ENCODE results near the gene FOXP2. TPM values are rescaled to one million over a fixed set of nuclear protein-coding genes. Genes with fewer than 3 reads are reported as not detected.

Gene FOXP2
- total and polyA plus RNA-seq, 7 donors: 1.6 to 150 (median 91.2) TPM

DNA sequence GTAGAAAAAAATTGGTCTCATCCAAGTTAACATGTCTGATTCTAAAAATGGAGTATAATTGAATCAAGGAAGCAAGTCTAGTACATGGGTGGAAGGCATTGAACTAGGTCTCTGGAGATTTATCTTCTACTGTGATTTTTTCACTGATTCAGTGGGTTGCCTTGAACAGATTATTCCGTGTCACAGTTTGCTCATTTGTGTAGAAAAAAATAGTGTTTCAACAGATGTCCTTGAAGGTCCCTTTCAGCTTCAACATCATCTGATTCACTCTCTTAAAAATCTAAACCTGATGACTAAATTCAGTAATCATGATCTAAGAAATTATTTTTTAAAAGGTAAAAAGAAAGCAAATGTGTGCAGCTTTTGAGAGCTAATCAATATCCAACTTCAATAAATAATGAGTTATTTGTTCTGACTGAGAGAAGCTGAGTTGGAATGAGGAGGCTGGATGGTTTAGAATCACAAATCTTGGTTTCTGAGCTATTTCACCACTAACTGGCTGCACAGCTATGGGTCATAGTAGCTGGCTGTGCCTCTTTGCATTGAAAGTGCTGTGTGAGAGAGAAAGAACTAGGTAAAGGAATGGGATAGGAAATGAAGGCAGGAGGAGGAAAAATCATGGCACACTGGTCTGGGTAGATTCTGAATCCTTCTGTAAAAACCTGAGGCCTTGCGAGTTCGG lies 285.8 kb downstream of the FOXP2 start:
- H3K27me3 ChIP-seq: no peaks in the 10 kb centered on the region
- no peaks in the 10 kb centered on the region for H3K4me1 ChIP-seq
- 94 to 95% methylated on average over 3 of the region's 3 CpGs for WGBS, 2 donors
- no peak overlapping the region for H3K27ac ChIP-seq
- no peak overlapping the region for H3K4me3 ChIP-seq
- no peaks in the 10 kb centered on the region for H3K36me3 ChIP-seq
- DNase-seq: no peak
- no peaks in the 10 kb centered on the region for H3K9me3 ChIP-seq
- intact Hi-C loops (cut with DNase I): no loop called here
- no peak for TF ChIP-seq POLR2A (IDR thresholded peaks at IDR 0.05)

DNA sequence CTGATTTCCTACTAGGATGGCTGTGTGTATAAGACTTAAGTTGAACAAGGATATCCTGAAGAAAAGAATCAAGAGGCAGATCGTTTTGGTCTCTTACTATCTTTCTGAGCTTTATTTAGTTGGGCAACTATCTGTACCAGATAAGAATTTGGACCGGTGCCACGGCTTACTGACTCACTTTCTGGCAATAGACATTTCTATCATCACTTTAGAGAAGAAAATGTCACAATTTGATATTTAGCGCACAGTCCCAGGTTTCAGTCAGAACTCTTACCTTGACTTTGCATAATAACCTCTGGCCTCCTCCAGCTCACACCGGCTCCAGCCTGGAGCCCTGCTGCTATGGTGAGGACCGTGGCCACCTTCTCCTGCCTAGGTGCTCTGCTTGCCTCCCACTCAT lies 289.1 kb downstream of the FOXP2 start:
- no peaks in the 10 kb centered on the region for H3K9me3 ChIP-seq
- H3K36me3 ChIP-seq: no peaks in the 10 kb centered on the region
- intact Hi-C loops (cut with DNase I): no loop called here
- no peak for DNase-seq
- no peaks in the 10 kb centered on the region for H3K27me3 ChIP-seq
- H3K27ac ChIP-seq: no peak overlapping the region
- H3K4me1 ChIP-seq: no peaks in the 10 kb centered on the region
- no peak overlapping the region for H3K4me3 ChIP-seq
- no peak for TF ChIP-seq POLR2AphosphoS5 (IDR thresholded peaks at IDR 0.05)
- TF ChIP-seq EP300 (IDR thresholded peaks at IDR 0.05): no peak
- TF ChIP-seq POLR2A (IDR thresholded peaks at IDR 0.05): no peak
- TF ChIP-seq, protein P1, sequence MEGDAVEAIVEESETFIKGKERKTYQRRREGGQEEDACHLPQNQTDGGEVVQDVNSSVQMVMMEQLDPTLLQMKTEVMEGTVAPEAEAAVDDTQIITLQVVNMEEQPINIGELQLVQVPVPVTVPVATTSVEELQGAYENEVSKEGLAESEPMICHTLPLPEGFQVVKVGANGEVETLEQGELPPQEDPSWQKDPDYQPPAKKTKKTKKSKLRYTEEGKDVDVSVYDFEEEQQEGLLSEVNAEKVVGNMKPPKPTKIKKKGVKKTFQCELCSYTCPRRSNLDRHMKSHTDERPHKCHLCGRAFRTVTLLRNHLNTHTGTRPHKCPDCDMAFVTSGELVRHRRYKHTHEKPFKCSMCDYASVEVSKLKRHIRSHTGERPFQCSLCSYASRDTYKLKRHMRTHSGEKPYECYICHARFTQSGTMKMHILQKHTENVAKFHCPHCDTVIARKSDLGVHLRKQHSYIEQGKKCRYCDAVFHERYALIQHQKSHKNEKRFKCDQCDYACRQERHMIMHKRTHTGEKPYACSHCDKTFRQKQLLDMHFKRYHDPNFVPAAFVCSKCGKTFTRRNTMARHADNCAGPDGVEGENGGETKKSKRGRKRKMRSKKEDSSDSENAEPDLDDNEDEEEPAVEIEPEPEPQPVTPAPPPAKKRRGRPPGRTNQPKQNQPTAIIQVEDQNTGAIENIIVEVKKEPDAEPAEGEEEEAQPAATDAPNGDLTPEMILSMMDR (IDR thresholded peaks at IDR 0.05): no peak
- 71 to 85% methylated on average over 6 of the region's 6 CpGs for WGBS, 2 donors

DNA sequence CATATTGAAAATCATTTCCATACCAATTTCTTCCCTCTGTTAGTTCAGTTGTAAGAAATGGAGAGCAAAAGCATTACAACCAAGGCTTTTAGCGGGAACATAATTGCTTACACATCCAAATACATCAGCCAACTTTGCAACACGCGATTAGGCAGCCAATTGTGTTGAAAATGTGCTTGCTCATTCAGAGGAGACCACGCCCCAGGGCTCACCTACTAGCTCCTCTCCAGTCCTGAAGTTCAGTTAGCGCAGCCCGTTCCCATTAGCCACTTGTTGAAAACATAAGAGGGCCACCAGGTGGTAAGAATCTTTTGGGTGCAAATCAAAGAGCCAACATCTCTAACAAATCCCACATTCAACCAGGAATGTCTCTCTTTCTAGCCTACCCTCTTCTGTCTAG lies 294.0 kb downstream of the FOXP2 start:
- no peak overlapping the region for H3K4me3 ChIP-seq
- TF ChIP-seq EP300 (IDR thresholded peaks at IDR 0.05) (no peak), POLR2AphosphoS5 (IDR thresholded peaks at IDR 0.05) (no peak), POLR2A (IDR thresholded peaks at IDR 0.05) (no peak)
- TF ChIP-seq, protein P1 (IDR thresholded peaks at IDR 0.05): no peak
- H3K4me1 ChIP-seq: no peaks in the 10 kb centered on the region
- H3K27ac ChIP-seq: no peak overlapping the region
- intact Hi-C loops (cut with DNase I): no loop called here
- H3K36me3 ChIP-seq: no peaks in the 10 kb centered on the region
- no peak for DNase-seq
- no peaks in the 10 kb centered on the region for H3K27me3 ChIP-seq
- 82 to 84% methylated on average over 6 of the region's 6 CpGs for WGBS, 2 donors
- H3K9me3 ChIP-seq: no peaks in the 10 kb centered on the region

DNA sequence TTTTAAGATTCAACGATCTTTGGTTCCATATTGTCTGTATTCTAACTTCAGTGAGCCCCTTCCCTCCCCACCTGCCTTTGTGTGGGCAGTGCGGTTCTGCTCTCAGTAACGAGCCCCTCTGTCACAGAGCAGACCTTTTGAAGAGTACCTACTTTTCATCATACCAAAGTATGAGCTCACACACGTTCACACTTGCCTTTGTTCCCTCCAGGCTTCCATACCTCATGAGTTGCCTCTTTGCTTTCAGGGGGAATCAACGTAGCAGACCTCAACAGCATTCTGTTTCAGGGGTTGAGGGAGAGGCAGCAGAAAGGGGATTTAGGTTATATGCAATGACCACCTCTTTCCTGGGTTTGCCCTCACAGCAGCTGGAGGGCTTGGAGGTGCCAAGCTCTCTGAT lies 295.9 kb downstream of the FOXP2 start:
- DNase-seq: no peak

DNA sequence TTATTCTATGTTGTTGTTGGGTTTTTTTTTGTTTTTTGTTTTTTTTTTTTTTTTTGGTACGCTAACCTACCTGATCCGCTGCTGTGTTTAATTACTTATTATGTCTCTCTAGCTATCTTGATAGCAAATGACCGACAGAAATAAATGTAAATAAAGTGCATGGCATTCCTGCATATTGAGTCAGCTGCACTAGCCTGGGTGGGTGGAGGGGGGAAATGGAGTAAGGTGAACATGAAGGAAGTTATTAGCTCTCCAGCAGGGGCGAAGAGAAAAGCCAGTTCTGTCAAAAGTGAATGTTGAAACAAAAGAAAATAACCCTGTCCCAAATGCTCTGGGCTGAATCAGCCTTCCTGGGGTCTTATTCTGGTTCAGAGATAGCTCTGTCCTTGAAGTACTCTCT lies 296.6 kb downstream of the FOXP2 start:
- H3K4me3 ChIP-seq: no peak overlapping the region
- H3K27me3 ChIP-seq: no peaks in the 10 kb centered on the region
- DNase-seq: no peak
- H3K4me1 ChIP-seq: no peaks in the 10 kb centered on the region
- no peak for TF ChIP-seq EP300 (IDR thresholded peaks at IDR 0.05)
- TF ChIP-seq, protein P1 (IDR thresholded peaks at IDR 0.05): no peak
- no peak for TF ChIP-seq POLR2AphosphoS5 (IDR thresholded peaks at IDR 0.05)
- no peak for TF ChIP-seq POLR2A (IDR thresholded peaks at IDR 0.05)
- WGBS, 2 donors: 67 to 80% methylated on average over 4 of the region's 4 CpGs
- no peak overlapping the region for H3K27ac ChIP-seq
- H3K36me3 ChIP-seq: no peaks in the 10 kb centered on the region
- intact Hi-C loops (cut with DNase I): no loop called here
- H3K9me3 ChIP-seq: no peaks in the 10 kb centered on the region

More for the DNA sequence above, 295.9 kb downstream of the FOXP2 start:
- Histone ChIP-seq H3K4me1 (no peaks in the 10 kb centered on the region), H3K4me3 (no peak overlapping the region), H3K27ac (no peak overlapping the region), H3K27me3 (no peaks in the 10 kb centered on the region), H3K36me3 (no peaks in the 10 kb centered on the region), H3K9me3 (no peaks in the 10 kb centered on the region)
- TF ChIP-seq, protein P1 (IDR thresholded peaks at IDR 0.05): no peak
- TF ChIP-seq POLR2AphosphoS5 (IDR thresholded peaks at IDR 0.05): no peak
- TF ChIP-seq EP300 (IDR thresholded peaks at IDR 0.05): no peak
- TF ChIP-seq POLR2A (IDR thresholded peaks at IDR 0.05): no peak
- WGBS, 2 donors: 77 to 81% methylated on average over 5 of the region's 5 CpGs
- intact Hi-C loops (cut with DNase I): no loop called here

All from sigmoid colon (tissue), 7 donors.